Psoas muscle (tissue), 8 donors: ENCODE results near the gene BATF. TPM values are rescaled to one million over a fixed set of nuclear protein-coding genes. Genes with fewer than 3 reads are reported as not detected.

Experiments
- ATAC-seq, 4 donors: fragments of 200-7000 bp; cut with Tn5 transposase; one replicate each; pipeline ENCODE4 v1.9.1; 2020; ENCODE audit warnings: moderate library complexity in 3 of 4, mild to moderate bottlenecking in 2 of 4
- DNase-seq, 2 donors: peaks; one replicate each; pipeline ENCODE4 v3.0.0-alpha.2; 2020
- H3K27ac ChIP-seq: fragments of 200-600 bp; one replicate; pipeline ENCODE4 v1.8.0; 2022
- H3K27me3 ChIP-seq, 3 donors: fragments of 200-600 bp in 1 of 3; one replicate each; pipeline versions ENCODE4 v1.6.1 to v1.8.0; 2013 to 2022; ENCODE audit warnings: low read length in 2 of 3, mild to moderate bottlenecking in 2 of 3, moderate library complexity in 1 of 3; ENCODE audit not compliant: insufficient read depth in 3 of 3
- H3K36me3 ChIP-seq, 2 donors: fragments of 200-600 bp in 1 of 2; one replicate each; pipeline versions ENCODE4 v1.6.1 to v1.8.0; 2013 to 2022; ENCODE audit warnings: low read depth in 1 of 2, mild to moderate bottlenecking in 1 of 2, moderate library complexity in 1 of 2; ENCODE audit not compliant: insufficient read depth in 1 of 2
- H3K4me1 ChIP-seq: fragments of 200-600 bp; one replicate; pipeline ENCODE4 v1.8.0; 2022
- H3K4me3 ChIP-seq: fragments of 200-600 bp; one replicate; pipeline ENCODE4 v1.8.0; 2022; ENCODE audit warnings: mild to moderate bottlenecking
- H3K9me3 ChIP-seq: fragments of 200-600 bp; one replicate; pipeline ENCODE4 v1.8.0; 2022
- WGBS, 3 donors: extraction: QIAGEN DNeasy Blood & Tissue Kit; methylation state at CpG; one replicate each; pipeline versions ENCODE4 v1.1.6 to v1.1.7; 2013; 5-methylcytosine and 5-hydroxymethylcytosine counted together
- intact Hi-C, 2 donors: fragments of 100-400 bp; cut with DNase I; formaldehyde crosslinking; loops; one replicate each; pipeline versions ENCODE4 v1.11.0 to v1.14.2; 2022
- polyA plus RNA-seq, 3 donors: library from polyadenylated mRNA; stranded (reverse); fragments of 200-250 nt; gene quantifications; one replicate each; pipeline ENCODE4 v1.2.3, GENCODE V29; 2013
- total RNA-seq, 4 donors: library from RNA; stranded (reverse); fragmentation: NEBNext Ultra II Directional in 2 of 4; extraction: Animal tissue kit (Norgen Biotek cat#: 25700) in 2 of 4; gene quantifications; one replicate each; pipeline versions ENCODE4 v1.2.1 to v1.2.4, GENCODE V29; 2021 to 2023
- TF ChIP-seq, protein P1 (sequence below): fragments of 200-600 bp; IDR thresholded peaks from one replicate; pipeline ENCODE4 v1.8.0; 2022; ENCODE audit warnings: antibody characterized with exemption
- donor health status: healthy with polysubstance abuse.
- donor health status: DM: no; HTN: no; CAD: no; lungs with moderate emphysema.
- donor health status: Bipolar disorder and iron deficiency.
- donor health status: healthy.
- donor health status: DM: yes; HTN: yes; CAD: no.
- donor health status: DM: no; HTN: no; CAD: no.
- donor health status: DM: no; HTN: no; CAD: no.
- donor health status: DM: yes; HTN: yes; CAD: no.

BATF gene
- total and polyA plus RNA-seq, 7 donors: 0.29 to 0.86 (median 0.73) TPM; not detected in 1

DNA sequence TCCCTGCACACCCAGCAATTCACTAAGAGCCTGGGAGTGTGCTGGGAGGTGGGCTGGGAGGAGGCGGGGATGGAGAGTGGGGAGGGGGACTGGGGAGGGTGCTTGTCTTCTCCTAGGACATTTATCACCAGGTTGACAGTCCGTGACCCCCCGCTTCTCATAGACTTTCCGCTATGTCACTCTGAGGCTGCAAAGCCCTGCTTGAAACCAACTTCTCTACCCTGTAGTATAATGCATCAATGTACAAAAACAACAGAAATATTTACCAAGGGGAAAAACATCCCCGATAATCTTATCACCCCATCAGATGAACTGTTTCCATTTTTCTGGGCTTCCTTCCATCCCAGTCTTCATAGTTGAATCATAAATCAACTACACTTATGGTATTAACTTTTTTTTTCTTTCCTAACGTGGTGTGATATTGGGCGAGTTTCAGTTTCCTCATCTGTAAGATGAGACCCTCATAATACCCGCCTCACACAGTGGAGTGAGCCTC, 28.6 kb upstream of the BATF start:
- ATAC-seq (no peak), DNase-seq (no peak)
- intact Hi-C loops: loop anchor here in 1 of 2 donors (5.0 kb wide), 1 partner anchor 64 kb away; no protein-coding TSS in a partner anchor
- Histone ChIP-seq H3K27ac (no peak overlapping the region), H3K9me3 (no peaks in the 10 kb centered on the region), H3K4me1 (no peaks in the 10 kb centered on the region), H3K4me3 (no peak overlapping the region), H3K27me3 (no peaks in the 10 kb centered on the region), H3K36me3 (no peaks in the 10 kb centered on the region)
- TF ChIP-seq, protein P1, sequence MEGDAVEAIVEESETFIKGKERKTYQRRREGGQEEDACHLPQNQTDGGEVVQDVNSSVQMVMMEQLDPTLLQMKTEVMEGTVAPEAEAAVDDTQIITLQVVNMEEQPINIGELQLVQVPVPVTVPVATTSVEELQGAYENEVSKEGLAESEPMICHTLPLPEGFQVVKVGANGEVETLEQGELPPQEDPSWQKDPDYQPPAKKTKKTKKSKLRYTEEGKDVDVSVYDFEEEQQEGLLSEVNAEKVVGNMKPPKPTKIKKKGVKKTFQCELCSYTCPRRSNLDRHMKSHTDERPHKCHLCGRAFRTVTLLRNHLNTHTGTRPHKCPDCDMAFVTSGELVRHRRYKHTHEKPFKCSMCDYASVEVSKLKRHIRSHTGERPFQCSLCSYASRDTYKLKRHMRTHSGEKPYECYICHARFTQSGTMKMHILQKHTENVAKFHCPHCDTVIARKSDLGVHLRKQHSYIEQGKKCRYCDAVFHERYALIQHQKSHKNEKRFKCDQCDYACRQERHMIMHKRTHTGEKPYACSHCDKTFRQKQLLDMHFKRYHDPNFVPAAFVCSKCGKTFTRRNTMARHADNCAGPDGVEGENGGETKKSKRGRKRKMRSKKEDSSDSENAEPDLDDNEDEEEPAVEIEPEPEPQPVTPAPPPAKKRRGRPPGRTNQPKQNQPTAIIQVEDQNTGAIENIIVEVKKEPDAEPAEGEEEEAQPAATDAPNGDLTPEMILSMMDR: no peak
- 69 to 73% (median 71%) methylated on average over 8 of the region's 8 CpGs for WGBS, 3 donors

DNA sequence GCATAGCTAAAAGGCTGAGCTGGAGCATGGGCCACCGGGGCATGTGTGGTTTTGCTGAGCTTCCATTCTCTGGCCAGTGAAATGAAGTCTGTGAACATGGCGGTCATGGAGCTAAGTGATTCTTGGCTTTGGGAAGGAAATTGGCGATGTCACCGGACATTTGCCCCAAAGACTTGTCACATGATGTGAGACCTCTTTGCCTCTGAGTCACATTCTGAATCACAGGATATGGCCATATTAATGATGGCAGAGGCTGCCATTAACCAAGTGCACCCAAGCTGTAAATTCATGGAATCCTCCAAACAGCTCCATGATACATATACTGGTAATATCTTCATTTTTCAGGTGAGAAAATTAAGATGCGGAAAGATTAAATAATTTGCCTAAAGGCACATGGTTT, 27.4 kb upstream of the BATF start:
- no peaks in the 10 kb centered on the region for H3K36me3 ChIP-seq
- no peak overlapping the region for H3K4me3 ChIP-seq
- H3K4me1 ChIP-seq: no peaks in the 10 kb centered on the region
- ATAC-seq (no peak), DNase-seq (no peak)
- intact Hi-C loops: loop anchor here in 1 of 2 donors (5.0 kb wide), 1 partner anchor 62 kb away; no protein-coding TSS in a partner anchor
- TF ChIP-seq, protein P1: no peak
- 90 to 95% (median 92%) methylated on average over 5 of the region's 5 CpGs for WGBS, 3 donors
- no peaks in the 10 kb centered on the region for H3K9me3 ChIP-seq
- H3K27ac ChIP-seq: no peak overlapping the region
- H3K27me3 ChIP-seq: no peaks in the 10 kb centered on the region

DNA sequence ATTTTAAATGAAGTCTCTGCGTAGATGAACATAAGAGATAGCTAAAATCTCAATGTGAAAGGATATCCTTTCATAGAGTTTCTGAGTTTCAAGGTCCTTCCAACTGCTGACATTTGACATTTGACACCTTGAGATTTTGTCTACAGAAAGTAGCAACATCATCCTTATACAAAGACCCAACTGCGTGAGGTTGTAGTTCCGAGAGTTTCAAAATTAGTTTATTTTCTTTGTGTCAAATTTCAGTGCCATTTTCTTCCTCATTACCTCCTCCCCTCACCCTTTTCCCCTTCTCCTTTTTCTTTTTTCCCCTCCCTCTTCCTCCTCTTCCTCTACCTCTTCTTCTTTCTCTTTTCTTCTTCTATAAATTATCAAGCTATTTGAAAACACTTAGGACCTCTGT, 26.9 kb upstream of the BATF start:
- Histone ChIP-seq H3K36me3 (no peaks in the 10 kb centered on the region), H3K4me1 (no peaks in the 10 kb centered on the region), H3K27me3 (no peaks in the 10 kb centered on the region), H3K4me3 (no peak overlapping the region), H3K9me3 (no peaks in the 10 kb centered on the region), H3K27ac (no peak overlapping the region)
- ATAC-seq (no peak), DNase-seq (no peak)
- TF ChIP-seq, protein P1: no peak
- intact Hi-C loops: no loop called here
- WGBS, 3 donors: 54 to 73% (median 66%) methylated on average over 3 of the region's 3 CpGs

DNA sequence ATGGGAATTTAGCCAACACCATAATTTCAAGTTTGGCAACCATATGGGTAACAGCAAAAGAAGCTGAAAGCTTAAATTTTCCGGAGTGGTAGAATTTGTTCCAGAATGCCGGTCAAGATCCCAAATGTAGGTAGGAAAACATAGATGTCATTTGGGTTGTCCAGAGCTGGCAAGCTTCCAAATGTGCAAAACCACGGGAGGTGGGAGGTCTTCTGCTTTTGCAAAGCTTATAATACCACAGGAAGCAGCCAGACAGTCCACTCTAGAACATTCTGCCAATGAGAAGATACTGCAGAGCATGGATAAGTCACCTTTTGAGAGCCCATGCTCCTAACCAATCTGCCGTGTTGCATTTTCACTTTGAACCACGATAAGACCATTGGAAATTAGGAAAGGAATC, 26.4 kb upstream of the BATF start:
- no peaks in the 10 kb centered on the region for H3K9me3 ChIP-seq
- TF ChIP-seq, protein P1: no peak
- DNase-seq: no peak
- intact Hi-C loops: no loop called here
- WGBS, 3 donors: 65 to 71% (median 66%) methylated on average over 5 of the region's 5 CpGs
- no peaks in the 10 kb centered on the region for H3K4me1 ChIP-seq
- H3K4me3 ChIP-seq: no peak overlapping the region
- no peak overlapping the region for H3K27ac ChIP-seq
- no peaks in the 10 kb centered on the region for H3K27me3 ChIP-seq
- ATAC-seq: no peak
- no peaks in the 10 kb centered on the region for H3K36me3 ChIP-seq

DNA sequence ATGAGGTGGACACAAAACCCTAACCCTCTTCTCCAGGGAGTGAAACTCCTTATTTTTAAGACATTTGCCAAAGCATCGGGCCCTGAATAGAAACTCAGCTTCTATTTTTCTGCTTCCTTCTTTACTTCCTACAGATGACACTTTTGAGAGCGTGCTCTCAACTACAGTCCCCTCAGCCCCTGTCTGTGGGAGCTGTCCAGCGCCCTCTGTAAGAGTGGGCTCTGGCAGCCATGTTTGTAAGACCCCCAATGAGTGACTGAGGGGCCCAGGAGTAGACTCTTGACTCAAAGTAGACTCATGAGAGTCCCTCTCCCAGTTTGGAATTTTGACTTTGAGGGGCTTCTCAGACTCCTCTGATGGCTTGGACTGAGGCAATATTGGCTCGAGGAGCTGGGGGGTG, 25.5 kb upstream of the BATF start:
- H3K27ac ChIP-seq: no peak overlapping the region
- H3K27me3 ChIP-seq: no peaks in the 10 kb centered on the region
- no peaks in the 10 kb centered on the region for H3K9me3 ChIP-seq
- DNase-seq: no peak
- intact Hi-C loops: no loop called here
- no peak for ATAC-seq
- no peaks in the 10 kb centered on the region for H3K36me3 ChIP-seq
- WGBS, 3 donors: 88 to 95% (median 92%) methylated on average over 4 of the region's 4 CpGs
- TF ChIP-seq, protein P1: no peak
- H3K4me3 ChIP-seq: no peak overlapping the region
- no peaks in the 10 kb centered on the region for H3K4me1 ChIP-seq
